ENCODE measurements around the gene MC2R.
"Not testable (repeated sequence)": the region's sequence is repeated elsewhere in the genome, so short reads cannot be mapped to it uniquely, and the experiment has no call there.

The MC2R gene

GRCh38 chr18:13890761-13891361 is 24.5 kb downstream of the MC2R start:
- no peak for DNase-seq

- DNase-seq = no peak
Observed at GRCh38 chr18:13889671-13890070, 25.7 kb downstream of the MC2R start.

DNA sequence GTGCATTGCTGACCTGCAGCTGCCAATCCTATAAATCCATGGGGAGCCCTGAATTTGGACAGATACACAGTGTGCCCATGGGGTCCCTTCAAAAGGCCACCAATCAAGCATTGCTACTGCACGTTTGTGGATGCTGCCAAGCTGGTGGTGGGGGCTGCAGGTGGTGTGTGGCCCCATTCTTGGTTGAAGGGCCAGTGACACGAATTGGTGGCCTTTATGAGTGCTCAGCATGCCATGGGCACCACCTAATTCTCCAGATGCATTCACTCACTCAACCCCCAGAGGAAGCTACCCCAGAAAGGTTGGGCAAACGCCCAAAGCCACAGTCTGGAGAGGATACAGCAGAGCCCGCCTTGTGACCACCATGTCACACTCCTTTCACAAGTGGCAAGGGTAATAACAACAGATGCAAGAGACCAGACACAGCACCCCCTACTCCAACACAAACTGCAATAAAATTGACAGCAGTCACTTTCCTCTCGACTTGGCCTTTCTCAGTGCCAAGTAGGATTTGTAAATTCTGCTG is 27.1 kb downstream of the MC2R start:
- no peak for DNase-seq

DNA sequence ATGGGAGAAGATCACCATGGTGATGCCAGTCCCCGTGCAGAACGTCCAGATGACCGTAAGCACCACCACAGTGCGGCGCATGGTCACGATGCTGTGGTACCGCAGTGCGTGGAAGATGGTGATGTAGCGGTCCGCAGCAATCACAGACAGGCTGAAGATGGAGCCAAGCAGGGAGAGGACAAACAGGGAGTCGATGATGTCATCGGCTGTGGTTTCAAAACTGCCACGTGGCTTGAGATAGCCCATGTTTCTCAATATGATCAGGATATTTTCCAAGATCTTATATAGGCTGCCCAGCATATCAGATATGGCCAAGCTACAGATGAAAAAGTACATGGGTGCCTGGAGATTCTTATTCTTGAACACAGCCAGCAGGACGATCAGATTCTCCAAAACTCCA is 30.3 kb downstream of the MC2R start:
- no peak for DNase-seq

- no peak for DNase-seq
Observed at GRCh38 chr18:13879937-13880336, 35.4 kb downstream of the MC2R start.

DNA sequence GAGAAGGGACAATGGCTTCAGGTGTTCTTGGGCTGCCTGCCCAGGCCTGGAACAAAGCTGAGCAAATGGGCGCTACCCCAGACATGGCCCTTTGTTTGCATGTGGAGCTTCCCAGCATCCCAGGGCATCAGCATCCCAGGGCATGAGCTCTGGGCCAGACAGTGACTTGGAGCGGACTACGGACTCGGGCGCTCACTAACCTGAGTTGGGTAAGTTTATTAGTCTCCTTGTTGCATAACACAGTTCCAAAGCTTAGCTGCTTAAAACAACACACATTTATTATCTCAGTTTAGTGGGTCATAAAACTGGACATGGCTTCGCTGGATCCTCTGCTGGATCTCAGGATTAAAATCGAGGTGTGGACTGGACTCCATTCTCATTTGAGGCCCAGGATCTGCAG is 35.8 kb downstream of the MC2R start:
- DNase-seq = no peak

DNA sequence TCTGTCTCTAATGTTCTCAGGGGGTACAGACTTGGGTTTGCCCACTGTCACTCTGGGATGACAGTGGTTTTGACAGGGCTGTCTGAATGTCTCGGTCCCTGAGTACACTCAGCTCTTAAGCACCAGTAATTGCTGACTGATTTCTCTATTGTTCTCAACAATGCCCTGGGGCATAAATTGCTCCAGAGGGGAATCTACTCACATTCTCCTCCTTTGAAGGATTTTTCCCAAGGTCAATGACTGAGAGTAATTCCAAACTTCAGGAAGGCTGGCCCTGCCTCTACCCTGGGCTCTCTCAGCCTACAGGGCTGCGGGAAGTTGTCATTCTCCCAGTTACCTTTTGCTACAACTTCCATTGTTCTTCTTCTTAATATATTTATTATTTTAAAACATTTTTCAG is 36.5 kb downstream of the MC2R start:
- DNase-seq = no peak

- no peak for DNase-seq
Observed at GRCh38 chr18:13877157-13877556, 38.2 kb downstream of the MC2R start.

DNA sequence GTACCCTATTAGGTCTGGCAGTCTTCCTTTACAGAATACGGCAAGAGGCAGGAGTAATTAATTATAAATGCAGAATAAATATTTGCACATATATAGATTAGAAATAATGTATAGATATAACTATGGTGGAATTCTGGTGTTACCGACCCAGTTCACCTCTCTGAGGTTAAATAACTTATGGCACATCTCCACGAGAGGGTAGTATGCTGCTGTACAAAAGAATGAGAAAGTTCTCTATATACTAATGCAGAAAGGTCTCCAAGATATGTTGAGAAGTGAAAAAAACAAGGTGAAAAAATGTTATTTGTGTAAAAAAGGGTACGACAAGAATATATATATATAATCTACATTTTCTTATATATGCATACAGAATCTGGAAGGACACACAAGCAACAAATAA is 40.8 kb downstream of the MC2R start:
- no peak for DNase-seq

DNA sequence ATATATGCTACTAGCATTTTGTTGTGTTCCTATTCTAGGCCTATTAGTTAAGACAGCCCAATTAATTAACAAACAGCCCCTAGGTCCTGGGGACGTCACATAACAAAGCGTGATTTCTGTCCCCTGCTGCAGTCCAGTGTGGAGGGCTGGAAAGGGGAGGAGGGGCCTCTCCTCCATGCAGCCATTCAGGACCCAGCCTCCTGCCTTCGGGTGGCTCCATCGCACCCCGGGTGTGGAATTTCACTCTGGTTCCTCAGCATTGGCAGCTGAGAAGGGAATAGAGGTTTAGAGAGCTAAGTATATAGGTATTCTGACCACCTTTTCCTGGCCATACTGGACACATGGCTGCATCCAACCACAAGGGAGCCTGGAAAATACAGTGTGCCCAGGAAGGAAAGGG is 42.4 kb downstream of the MC2R start:
- no peak for DNase-seq

GRCh38 chr18:13872373-13872772 is 43.0 kb downstream of the MC2R start:
- no peak for DNase-seq

- DNase-seq = no peak
Observed at GRCh38 chr18:13871701-13872100, 43.6 kb downstream of the MC2R start.

- DNase-seq = no peak
Observed at GRCh38 chr18:13868501-13869271, 46.6 kb downstream of the MC2R start.

GRCh38 chr18:13862898-13863297 is 52.4 kb downstream of the MC2R start:
- not testable (repeated sequence) for DNase-seq

DNA sequence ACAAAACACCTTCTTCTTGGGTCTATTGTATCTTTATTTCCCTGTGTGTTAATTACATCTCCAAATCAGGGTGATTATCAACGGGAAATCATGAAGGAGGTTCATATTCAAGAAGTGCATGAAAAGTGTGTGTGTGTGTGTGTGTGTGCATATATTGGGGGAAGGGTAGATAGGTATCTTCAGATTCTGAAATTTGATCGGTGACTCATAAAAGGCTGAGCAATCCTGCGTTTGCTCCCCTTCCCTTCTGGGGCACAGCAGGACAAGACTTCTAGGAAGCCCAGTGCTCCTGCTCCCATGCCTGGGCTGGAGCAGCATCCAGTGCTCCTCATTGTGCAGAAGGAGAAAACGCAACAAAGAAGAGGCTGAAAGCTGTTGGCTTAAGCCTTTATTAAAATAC is 65.5 kb downstream of the MC2R start:
- no peak for DNase-seq

DNA sequence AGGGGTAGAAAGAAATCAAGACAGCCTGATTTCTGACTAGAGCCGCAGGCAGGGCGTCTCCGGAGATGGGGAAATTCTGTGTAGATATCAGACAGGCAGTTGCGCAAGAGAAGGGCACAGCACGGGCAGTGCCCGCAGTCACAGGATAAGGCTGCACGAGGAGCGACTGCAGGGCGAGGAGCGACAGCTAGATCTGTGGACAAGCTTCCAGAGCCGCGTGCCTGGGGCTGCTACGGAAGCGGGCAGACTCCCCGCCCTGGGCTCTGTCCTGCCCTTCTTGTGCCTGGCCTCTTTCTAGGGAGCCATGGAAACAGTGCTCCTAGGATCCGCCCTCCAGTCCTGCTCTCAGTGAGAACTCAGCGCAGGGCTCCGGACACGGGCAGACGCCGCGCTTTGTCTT is 78.8 kb downstream of the MC2R start:
- DNase-seq = no peak

DNA sequence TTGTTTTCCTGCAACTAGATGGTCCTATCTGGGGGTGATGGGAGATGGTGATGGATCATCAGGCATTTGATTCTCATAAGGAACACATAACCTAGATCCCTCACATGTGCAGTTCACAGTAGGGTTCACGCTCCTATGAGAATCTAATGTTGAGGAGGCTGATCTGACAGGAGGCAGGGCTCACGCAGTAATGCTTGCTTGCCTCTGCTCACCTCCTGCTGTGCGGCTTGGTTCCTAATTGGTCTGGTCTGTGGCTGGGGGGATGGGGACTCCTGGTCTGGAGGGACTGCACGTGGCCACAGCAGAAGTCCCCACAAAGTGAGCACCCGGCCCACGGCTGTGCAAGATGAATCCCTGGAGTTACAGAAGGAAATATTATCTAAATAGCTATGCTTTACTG is 80.1 kb downstream of the MC2R start:
- DNase-seq = no peak

DNA sequence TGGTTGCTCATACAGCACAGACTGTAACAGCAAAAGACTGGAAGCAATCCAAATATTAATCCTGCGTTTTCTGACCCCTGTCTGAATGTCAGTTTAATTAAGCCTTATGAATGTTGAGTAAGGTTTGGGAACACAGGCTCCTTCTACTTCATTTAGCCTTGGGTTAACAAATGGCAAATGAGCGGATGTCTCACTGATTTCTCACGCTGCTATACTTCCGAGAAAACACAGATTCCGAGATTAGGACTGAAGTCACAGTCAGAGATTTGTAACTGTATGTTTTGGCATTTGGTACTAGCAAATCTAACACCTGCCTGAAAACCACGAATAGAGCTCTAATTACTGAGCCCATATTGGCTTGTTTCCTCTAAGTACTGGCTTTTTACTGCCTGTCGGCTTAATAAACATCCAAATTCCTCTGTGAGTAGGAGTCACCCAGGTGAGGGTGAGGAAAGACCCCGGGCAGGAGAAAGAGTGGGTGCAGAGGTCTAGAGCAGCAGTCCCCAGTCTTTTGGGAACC is 80.8 kb downstream of the MC2R start:
- DNase-seq = no peak
